ENCODE data around the gene PEAR1. TPM values are rescaled to one million over a fixed set of nuclear protein-coding genes. Genes with fewer than 3 reads are reported as not detected.

PEAR1 gene
- total RNA-seq, 1 donor: 10.8 TPM

DNA sequence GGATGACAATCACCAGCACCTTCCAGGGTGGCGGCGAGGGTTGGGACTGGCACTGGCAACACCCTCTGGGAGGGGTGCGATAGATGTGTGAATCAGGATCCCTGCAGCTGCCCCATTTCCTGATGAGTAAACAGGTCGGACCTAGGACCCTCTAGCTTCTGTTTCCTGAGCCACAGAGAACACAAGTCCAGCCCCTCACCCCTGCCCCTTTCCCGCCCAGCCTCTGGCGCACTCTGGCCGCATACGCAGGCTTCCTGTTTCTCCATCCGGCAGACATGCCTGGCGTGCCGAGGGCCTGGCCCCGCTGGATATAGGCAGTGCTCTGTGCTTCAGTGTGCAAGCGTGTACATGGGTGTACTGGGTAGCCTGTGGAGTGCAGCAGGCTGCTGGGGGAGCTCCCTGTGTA is 4.6 kb downstream of the PEAR1 start:
- TF ChIP-seq, protein P1, sequence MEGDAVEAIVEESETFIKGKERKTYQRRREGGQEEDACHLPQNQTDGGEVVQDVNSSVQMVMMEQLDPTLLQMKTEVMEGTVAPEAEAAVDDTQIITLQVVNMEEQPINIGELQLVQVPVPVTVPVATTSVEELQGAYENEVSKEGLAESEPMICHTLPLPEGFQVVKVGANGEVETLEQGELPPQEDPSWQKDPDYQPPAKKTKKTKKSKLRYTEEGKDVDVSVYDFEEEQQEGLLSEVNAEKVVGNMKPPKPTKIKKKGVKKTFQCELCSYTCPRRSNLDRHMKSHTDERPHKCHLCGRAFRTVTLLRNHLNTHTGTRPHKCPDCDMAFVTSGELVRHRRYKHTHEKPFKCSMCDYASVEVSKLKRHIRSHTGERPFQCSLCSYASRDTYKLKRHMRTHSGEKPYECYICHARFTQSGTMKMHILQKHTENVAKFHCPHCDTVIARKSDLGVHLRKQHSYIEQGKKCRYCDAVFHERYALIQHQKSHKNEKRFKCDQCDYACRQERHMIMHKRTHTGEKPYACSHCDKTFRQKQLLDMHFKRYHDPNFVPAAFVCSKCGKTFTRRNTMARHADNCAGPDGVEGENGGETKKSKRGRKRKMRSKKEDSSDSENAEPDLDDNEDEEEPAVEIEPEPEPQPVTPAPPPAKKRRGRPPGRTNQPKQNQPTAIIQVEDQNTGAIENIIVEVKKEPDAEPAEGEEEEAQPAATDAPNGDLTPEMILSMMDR (IDR thresholded peaks at IDR 0.05; ENCODE audit: insufficient read depth, low read length): no peak
- peak; percentile 69 for DNase-seq (ENCODE audit: low read depth)
- H3K4me3 ChIP-seq (ENCODE audit: low read depth, low read length): peak overlapping the region; percentile 37

DNA sequence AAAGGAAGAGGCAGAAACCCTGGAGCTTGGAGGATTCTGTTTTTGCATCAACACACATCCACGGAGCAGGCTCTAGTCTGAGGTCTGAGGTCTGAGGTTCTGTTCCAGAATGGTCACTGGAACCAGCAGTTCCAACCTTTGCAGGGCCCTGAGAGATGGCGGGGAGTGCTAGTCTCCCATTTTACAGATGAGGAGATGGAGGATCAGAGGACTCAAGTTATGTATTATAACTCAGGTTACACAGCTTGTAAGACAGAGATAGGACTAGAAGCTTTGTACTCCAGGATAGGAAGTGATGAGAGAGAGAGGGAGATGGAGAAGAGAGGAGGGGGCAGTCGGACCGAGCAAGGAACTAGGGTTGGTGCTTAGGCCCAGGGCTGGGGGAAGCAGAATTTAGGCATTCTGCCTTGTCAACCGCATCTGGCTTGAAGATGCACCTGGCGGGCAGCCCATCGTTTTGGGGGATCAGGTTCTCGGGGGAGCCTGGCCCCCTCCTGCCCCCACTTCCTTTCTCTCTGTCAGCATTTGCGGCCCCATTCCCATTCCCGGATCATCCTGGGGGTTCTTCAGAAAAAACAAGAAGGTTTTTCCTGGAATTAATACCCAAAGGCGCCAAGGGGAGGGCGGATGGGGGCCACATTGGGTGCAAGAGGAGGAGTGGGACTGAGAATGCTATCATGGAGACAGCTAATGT is 5.6 kb downstream of the PEAR1 start:
- H3K4me3 ChIP-seq (ENCODE audit: low read depth, low read length): peak overlapping the region; percentile 37
- TF ChIP-seq, protein P1 (IDR thresholded peaks at IDR 0.05; ENCODE audit: insufficient read depth, low read length): no peak
- no peak for DNase-seq (ENCODE audit: low read depth)

DNA sequence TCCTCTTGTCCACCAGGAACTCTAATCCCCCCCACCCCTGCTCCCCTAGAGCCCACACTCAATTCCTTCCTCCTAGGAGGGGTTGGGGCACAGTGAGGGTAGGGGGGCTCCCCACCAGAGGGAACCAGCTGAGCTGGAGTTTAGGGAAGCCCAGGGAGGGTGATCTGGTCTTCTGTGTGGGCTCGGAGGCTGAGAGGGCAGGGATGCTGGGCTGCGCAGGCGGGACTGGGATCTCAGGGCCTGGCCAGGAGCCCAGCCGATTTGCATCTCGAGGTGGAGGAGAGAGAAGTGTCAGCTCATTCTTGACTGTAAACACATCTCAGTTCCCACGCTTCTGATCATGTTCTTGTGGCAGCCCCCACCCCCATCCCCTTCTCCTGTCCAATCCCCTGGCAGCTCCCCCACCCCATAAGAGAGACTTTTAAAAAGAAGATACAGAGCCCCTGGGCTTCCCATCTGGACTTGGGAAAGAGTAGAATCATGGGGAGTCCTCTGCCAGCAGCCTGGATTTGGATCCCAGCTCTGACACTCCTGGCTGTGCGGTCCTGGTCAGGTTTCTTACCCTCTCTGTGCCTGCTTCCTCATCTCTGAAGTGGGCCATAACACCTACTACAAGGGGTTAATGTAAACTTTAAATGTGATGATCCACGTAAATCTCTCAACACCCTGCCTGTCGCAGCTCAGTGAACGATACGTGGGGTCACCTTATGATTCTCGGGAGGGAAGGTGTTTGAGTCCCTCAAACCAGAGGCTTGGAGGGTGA is 6.6 kb downstream of the PEAR1 start:
- TF ChIP-seq, protein P1 (IDR thresholded peaks at IDR 0.05; ENCODE audit: insufficient read depth, low read length): no peak
- DNase-seq (ENCODE audit: low read depth): peak; percentile 40
- H3K4me3 ChIP-seq (ENCODE audit: low read depth, low read length): no peak overlapping the region

DNA sequence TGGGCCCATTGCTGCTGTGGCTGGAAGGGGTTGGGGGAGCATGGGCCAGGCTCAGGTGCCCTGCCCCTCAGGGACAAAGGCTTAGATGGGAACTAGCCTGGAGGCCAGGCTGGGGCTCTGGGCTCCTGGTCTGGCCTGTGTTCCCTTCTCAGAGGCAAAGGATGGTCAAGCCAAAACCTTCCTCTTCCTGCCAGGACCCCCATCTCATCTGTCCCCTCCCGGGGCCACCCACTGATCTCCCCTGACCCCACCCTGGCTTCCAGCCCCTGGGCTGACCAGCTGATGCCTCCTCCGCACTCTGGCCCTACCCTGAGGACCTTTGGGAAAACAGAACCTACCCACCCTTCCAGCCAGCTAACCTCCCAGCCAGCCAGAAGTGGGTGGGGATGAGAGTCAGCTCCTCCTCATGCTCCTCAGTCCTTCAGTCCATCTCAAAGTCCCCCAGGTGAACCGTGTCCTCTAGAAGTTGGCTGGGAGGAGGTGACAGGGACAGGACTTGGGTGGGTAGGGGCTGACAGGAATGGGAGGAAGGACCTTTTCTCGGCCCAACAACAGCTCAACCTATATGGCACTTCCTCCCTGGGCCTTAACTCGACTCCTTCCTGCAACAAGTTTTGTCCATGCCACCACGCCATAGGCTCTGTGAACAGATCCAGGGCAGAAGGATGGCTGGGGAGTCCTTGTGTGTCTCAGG is 7.5 kb downstream of the PEAR1 start:
- no peak for DNase-seq (ENCODE audit: low read depth)
- TF ChIP-seq, protein P1 (IDR thresholded peaks at IDR 0.05; ENCODE audit: insufficient read depth, low read length): no peak
- no peak overlapping the region for H3K4me3 ChIP-seq (ENCODE audit: low read depth, low read length)

DNA sequence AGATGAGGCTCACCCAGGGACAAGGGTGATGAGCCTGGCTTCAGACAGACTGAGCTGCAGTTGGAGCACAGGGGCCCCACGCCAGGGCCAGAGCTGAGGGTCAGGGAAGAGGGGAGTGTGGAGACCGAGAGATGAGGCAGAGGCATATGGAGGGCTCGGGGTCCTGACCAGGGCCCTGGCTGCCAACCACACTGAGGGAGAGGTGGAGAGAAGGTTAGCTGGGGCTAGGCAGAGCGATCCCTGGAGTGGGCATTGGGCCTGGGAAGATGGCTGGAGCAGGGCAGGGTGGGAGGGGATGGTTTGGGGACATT is 8.0 kb downstream of the PEAR1 start:
- DNase-seq (ENCODE audit: low read depth): no peak
- no peak overlapping the region for H3K4me3 ChIP-seq (ENCODE audit: low read depth, low read length)
- TF ChIP-seq, protein P1 (IDR thresholded peaks at IDR 0.05; ENCODE audit: insufficient read depth, low read length): no peak

DNA sequence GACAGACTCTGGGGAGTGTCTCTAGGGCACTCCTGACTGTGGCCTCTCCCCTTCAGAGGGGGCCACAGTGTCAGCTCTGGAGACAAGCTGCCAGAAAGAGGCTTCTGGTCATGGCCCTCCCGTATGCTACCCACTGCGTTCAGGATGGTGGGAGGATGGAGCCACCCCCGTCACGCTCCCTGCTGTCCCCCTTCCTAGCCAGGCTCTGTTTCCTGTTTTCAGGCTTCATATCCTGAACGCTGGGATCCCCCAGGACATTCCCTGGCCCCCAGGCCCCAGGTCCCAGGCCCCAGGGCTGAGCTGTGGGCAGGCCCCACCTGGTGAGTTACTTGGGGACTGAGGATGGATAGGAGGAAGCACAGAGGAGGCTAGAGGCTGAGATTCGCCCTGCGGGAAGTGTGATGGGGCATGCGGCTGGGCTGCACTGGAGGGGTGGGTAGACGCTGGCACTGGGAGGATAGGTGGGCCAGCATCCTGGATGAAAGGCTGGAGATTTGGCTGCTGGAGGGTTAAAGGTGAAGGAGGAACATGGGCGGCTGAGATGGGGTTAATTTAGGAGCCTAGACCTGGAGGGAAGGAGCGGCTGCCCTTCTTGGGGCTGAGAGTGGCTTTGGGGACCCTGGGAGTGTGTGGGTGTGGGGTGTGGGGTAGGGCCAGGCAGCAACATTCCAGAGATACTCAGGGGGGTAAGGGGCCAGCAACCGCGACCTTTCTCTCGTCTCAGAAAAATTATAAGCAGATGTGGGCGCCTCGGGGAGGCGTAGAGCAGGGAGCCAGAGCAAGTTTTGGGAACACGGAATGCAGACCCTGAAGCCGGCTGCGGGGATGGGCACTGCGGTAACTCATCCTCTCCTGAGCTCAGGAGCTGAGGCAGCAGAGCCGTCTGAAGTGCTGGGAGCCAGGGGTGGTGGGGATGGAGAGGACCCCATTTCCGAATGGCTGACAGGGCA is 8.7 kb downstream of the PEAR1 start:
- TF ChIP-seq, protein P1 (IDR thresholded peaks at IDR 0.05; ENCODE audit: insufficient read depth, low read length): no peak
- no peak overlapping the region for H3K4me3 ChIP-seq (ENCODE audit: low read depth, low read length)
- DNase-seq (ENCODE audit: low read depth): no peak

Measured in fibroblast of the aortic adventitia (primary cell).